H1 (cell line): ENCODE measurements around the gene ITGB8. TPM values are rescaled to one million over a fixed set of nuclear protein-coding genes. Genes with fewer than 3 reads are reported as not detected.

ENCODE experiments used
- CTCF ChIA-PET: fragments of 300-600 bp; sonication (Branson Sonifier 250); formaldehyde crosslinking; loops from one replicate; lab custom pipeline; 2021; ENCODE audit not compliant: partially characterized antibody; lab: Charles Lee
- POLR2A ChIA-PET: fragments of 300-600 bp; sonication (Branson Sonifier 250); formaldehyde crosslinking; loops from one replicate; lab custom pipeline; 2021; ENCODE audit warnings: inconsistent platforms; ENCODE audit not compliant: partially characterized antibody; lab: Charles Lee
- DNase-seq, 2 experiments: peaks; one replicate each; pipeline versions ENCODE4 v3.0.0 to v3.0.0-alpha.2; 2010 to 2022; ENCODE audit warnings: low spot score in 2 of 2, low read depth in 1 of 2, mixed read lengths in 1 of 2
- FAIRE-seq: peaks from 2 replicates; lab custom pipeline; 2011; peaks lifted over from hg19 to GRCh38; lab: Jason Lieb, UNC
- H2AFZ ChIP-seq: 2 replicates; pipeline ENCODE4 v1.8.1; 2012; ENCODE audit warnings: low read length, inconsistent platforms
- H2AK5ac ChIP-seq: 2 replicates; pipeline ENCODE4 v1.6.1; 2013; ENCODE audit warnings: low read depth, low read length
- H2BK120ac ChIP-seq: replicated peaks from 2 replicates; pipeline ENCODE3; 2013; ENCODE audit warnings: low read depth, low read length, inconsistent platforms
- H2BK12ac ChIP-seq: 2 replicates; pipeline ENCODE4 v1.6.1; 2013; ENCODE audit warnings: low read depth, low read length
- H2BK15ac ChIP-seq: 2 replicates; pipeline ENCODE4 v1.6.1; 2013; ENCODE audit warnings: low read length
- H2BK20ac ChIP-seq: 2 replicates; pipeline ENCODE4 v1.6.1; 2013; ENCODE audit warnings: low read length
- H2BK5ac ChIP-seq: 2 replicates; pipeline ENCODE4 v1.6.1; 2013; ENCODE audit warnings: low read depth, low read length
- H3K14ac ChIP-seq: 2 replicates; pipeline ENCODE4 v1.6.1; 2013; ENCODE audit warnings: inconsistent platforms; ENCODE audit not compliant: insufficient read length
- H3K18ac ChIP-seq: 2 replicates; pipeline ENCODE4 v1.6.1; 2013; ENCODE audit warnings: low read length; ENCODE audit errors: extremely low read depth
- H3K23ac ChIP-seq: 2 replicates; pipeline ENCODE4 v1.6.1; 2013; ENCODE audit warnings: inconsistent platforms; ENCODE audit not compliant: insufficient read length
- H3K23me2 ChIP-seq: 2 replicates; pipeline ENCODE4 v1.6.1; 2013; ENCODE audit warnings: low read depth, low read length
- H3K27ac ChIP-seq: 2 replicates; pipeline ENCODE4 v1.6.1; 2011; ENCODE audit warnings: low read depth, low read length, inconsistent platforms
- H3K27me3 ChIP-seq, 4 experiments: replicated peaks in 1 of 4; 1 replicate in 1 of 4; 2 replicates in 3 of 4; pipeline versions ENCODE4 v1.6.1 to v1.8.1; 2011 to 2013; ENCODE audit warnings: low read length in 3 of 4, mild to moderate bottlenecking in 3 of 4, inconsistent platforms in 2 of 4, mixed read lengths in 2 of 4, moderate library complexity in 1 of 4; ENCODE audit not compliant: control insufficient read depth in 3 of 4, insufficient read depth in 3 of 4; ENCODE audit errors: extremely low read depth in 1 of 4
- H3K36me3 ChIP-seq, 4 experiments: 2 replicates each; pipeline versions ENCODE4 v1.6.1 to v1.8.1; 2011 to 2013; ENCODE audit warnings: mild to moderate bottlenecking in 4 of 4, low read length in 3 of 4, moderate library complexity in 2 of 4, control low read depth in 1 of 4, inconsistent platforms in 1 of 4; ENCODE audit not compliant: insufficient read depth in 4 of 4, control insufficient read depth in 2 of 4
- H3K4ac ChIP-seq: replicated peaks from 2 replicates; pipeline ENCODE3; 2013; ENCODE audit warnings: low read length, low read depth, mixed read lengths, inconsistent platforms; ENCODE audit not compliant: insufficient read length
- H3K4me1 ChIP-seq, 4 experiments: replicated peaks in 1 of 4; 1 replicate in 1 of 4; 2 replicates in 3 of 4; pipeline versions ENCODE4 v1.6.1 to v1.8.1; 2011 to 2013; ENCODE audit warnings: low read length in 3 of 4, inconsistent platforms in 2 of 4, mixed read lengths in 1 of 4; ENCODE audit not compliant: insufficient read depth in 4 of 4, control insufficient read depth in 3 of 4
- H3K4me2 ChIP-seq, 2 experiments: 2 replicates each; pipeline versions ENCODE4 v1.6.1 to v1.8.1; 2011 to 2013; ENCODE audit warnings: low read depth in 2 of 2, low read length in 2 of 2, control low read depth in 1 of 2, inconsistent platforms in 1 of 2, mild to moderate bottlenecking in 1 of 2; ENCODE audit not compliant: insufficient read depth in 1 of 2
- H3K4me3 ChIP-seq, 4 experiments: fragments of 200-600, 300-600 bp in 1 of 4; sonication (generic), shearing (Covaris generic), sonication (Bioruptor Twin) in 1 of 4; 2 replicates each; pipeline versions ENCODE4 v1.5.1 to v1.8.1; 2011 to 2016; ENCODE audit warnings: low read length in 4 of 4, low read depth in 3 of 4, control low read depth in 2 of 4, inconsistent platforms in 2 of 4, mild to moderate bottlenecking in 2 of 4, mixed read lengths in 1 of 4, moderate library complexity in 1 of 4; ENCODE audit not compliant: insufficient read depth in 2 of 4; ENCODE audit errors: extremely low read depth in 1 of 4
- H3K56ac ChIP-seq: replicated peaks from 2 replicates; pipeline ENCODE3; 2013; ENCODE audit warnings: low read depth, mild to moderate bottlenecking, mixed read lengths, low read length, inconsistent platforms; ENCODE audit not compliant: insufficient read length
- H3K79me1 ChIP-seq: 2 replicates; pipeline ENCODE4 v1.6.1; 2013; ENCODE audit warnings: low read depth, low read length, control low read depth
- H3K79me2 ChIP-seq, 2 experiments: 2 replicates each; pipeline versions ENCODE4 v1.6.1 to v1.8.1; 2012 to 2013; ENCODE audit warnings: low read length in 2 of 2, mild to moderate bottlenecking in 2 of 2, inconsistent platforms in 1 of 2; ENCODE audit not compliant: insufficient read depth in 2 of 2, control insufficient read depth in 1 of 2
- H3K9ac ChIP-seq, 4 experiments: replicated peaks in 1 of 4; 1 replicate in 1 of 4; 2 replicates in 3 of 4; pipeline versions ENCODE4 v1.6.1 to v1.8.1; 2011 to 2013; ENCODE audit warnings: low read depth in 3 of 4, low read length in 3 of 4, control low read depth in 2 of 4, mild to moderate bottlenecking in 2 of 4, moderate library complexity in 2 of 4, inconsistent platforms in 1 of 4; ENCODE audit errors: extremely low read depth in 1 of 4
- H3K9me3 ChIP-seq, 2 experiments: 2 replicates each; pipeline versions ENCODE4 v1.6.1 to v1.8.1; 2012 to 2013; ENCODE audit warnings: mild to moderate bottlenecking in 2 of 2, moderate library complexity in 2 of 2, control low read depth in 1 of 2, inconsistent platforms in 1 of 2, low read depth in 1 of 2, low read length in 1 of 2, mixed read lengths in 1 of 2; ENCODE audit not compliant: insufficient read depth in 2 of 2
- H4K20me1 ChIP-seq, 2 experiments: replicated peaks in 1 of 2; 2 replicates each; pipeline versions ENCODE3 to v1.8.1; 2011 to 2013; ENCODE audit warnings: inconsistent platforms in 2 of 2, low read length in 2 of 2, mild to moderate bottlenecking in 1 of 2; ENCODE audit not compliant: insufficient read depth in 2 of 2, control insufficient read depth in 1 of 2
- H4K5ac ChIP-seq: 2 replicates; pipeline ENCODE4 v1.6.1; 2013; ENCODE audit warnings: low read length, low read depth, mixed read lengths, inconsistent platforms; ENCODE audit not compliant: insufficient read length
- H4K8ac ChIP-seq: 2 replicates; pipeline ENCODE4 v1.8.0; 2013; ENCODE audit warnings: mild to moderate bottlenecking, moderate library complexity, low read length, inconsistent platforms; ENCODE audit not compliant: insufficient read depth; ENCODE audit errors: extremely low read depth
- H4K91ac ChIP-seq: replicated peaks from 2 replicates; pipeline ENCODE3; 2013; ENCODE audit warnings: low read length, mixed read lengths, inconsistent platforms; ENCODE audit not compliant: insufficient read length
- JUND ChIP-seq: IDR thresholded peaks from 2 replicates; pipeline ENCODE4 v1.6.1; 2011; ENCODE audit warnings: mild to moderate bottlenecking, improper control_type of control experiment, low read length
- POLR2AphosphoS5 ChIP-seq: IDR thresholded peaks from 2 replicates; pipeline ENCODE4 v1.6.1; 2011; ENCODE audit warnings: low read depth, low read length
- YY1 ChIP-seq: IDR thresholded peaks from 2 replicates; pipeline ENCODE4 v1.6.1; 2011; ENCODE audit warnings: low read depth, mild to moderate bottlenecking, low read length
- WGBS, 2 experiments: shearing (Covaris generic) in 1 of 2; methylation state at CpG; one replicate each; pipeline versions ENCODE4 v1.1.6 to v1.1.7; 2013 to 2015; ENCODE audit warnings: low lambda C conversion rate in 2 of 2, mixed read lengths in 2 of 2, inconsistent platforms in 1 of 2, low coverage in 1 of 2, missing lambda C conversion rate in 1 of 2; ENCODE audit not compliant: insufficient replicate concordance in 2 of 2, insufficient coverage in 1 of 2, insufficient read length in 1 of 2; ENCODE audit errors: extremely low coverage in 1 of 2, missing lambda C conversion rate in 1 of 2; 5-methylcytosine and 5-hydroxymethylcytosine counted together
- polyA plus RNA-seq, 7 experiments: library from polyadenylated mRNA; depleted of rRNA in 3 of 7; stranded (reverse) in 5 of 7; unstranded in 2 of 7; fragments of >200 nt in 5 of 7; fragments of 200-250 nt in 2 of 7; gene quantifications; 1 replicate in 5 of 7; 2 replicates in 1 of 7; 4 replicates in 1 of 7; pipeline versions ENCODE4 v1.2.1 to v1.2.3, GENCODE V29; 2011 to 2013; ENCODE audit warnings: missing spikeins in 2 of 7, mixed read lengths in 2 of 7
- total RNA-seq: library from RNA; stranded (reverse); fragmentation: NEBNext Ultra II Directional; extraction: Animal tissue kit (Norgen Biotek cat#: 25700); gene quantifications from 2 replicates; pipeline ENCODE4 v1.2.1, GENCODE V29; 2021

ITGB8 gene
- total and polyA plus RNA-seq, 2 of the 8 experiments (the other 6 are each of a cell fraction or from before 2014, with no cell fraction given) = 1.2 to 3.6 TPM

DNA sequence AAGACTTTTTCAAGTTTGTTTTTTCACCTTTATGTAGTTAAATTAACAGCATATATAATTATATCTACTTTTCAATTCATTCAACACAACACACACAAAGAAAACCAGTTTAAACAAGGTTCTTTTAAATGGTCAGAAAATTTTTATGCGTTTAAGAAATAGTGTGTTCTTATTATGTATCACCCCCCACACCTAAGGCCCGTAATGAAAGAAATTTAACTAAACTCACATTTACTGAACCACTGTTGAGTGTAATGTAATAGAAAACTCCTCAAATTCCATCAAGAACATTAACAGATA lies 19.0 kb upstream of the ITGB8 start:
- H2AFZ ChIP-seq = no peak overlapping the region
- H3K9me3 ChIP-seq = no peaks in the 10 kb centered on the region
- TF ChIP-seq YY1 (no peak), JUND (no peak), POLR2AphosphoS5 (no peak)
- H2BK15ac ChIP-seq = no peak overlapping the region
- no peaks in the 10 kb centered on the region for H3K27me3 ChIP-seq
- DNase-seq = no peak
- no peak overlapping the region for H3K4ac ChIP-seq
- H3K23ac ChIP-seq = no peak overlapping the region
- H3K14ac ChIP-seq = no peak overlapping the region
- H3K4me3 ChIP-seq = no peak overlapping the region
- POLR2A ChIA-PET = interaction anchor here (2.5 kb wide), 1 partner anchor 19 kb away, joined by 10 read pairs; the partner anchor contains the start of gene ITGB8
- no peak overlapping the region for H3K4me2 ChIP-seq
- H4K20me1 ChIP-seq = no peaks in the 10 kb centered on the region
- H2BK120ac ChIP-seq = no peak overlapping the region
- no peaks in the 10 kb centered on the region for H3K36me3 ChIP-seq
- H2BK12ac ChIP-seq = no peak overlapping the region
- H2BK5ac ChIP-seq = no peak overlapping the region
- H3K4me1 ChIP-seq = peaks cover 2 to 5% (median 3%) of the 10 kb centered on the region in 4 experiments; a peak in 5 of 7 replicates
- H3K79me2 ChIP-seq = no peaks in the 10 kb centered on the region
- H2AK5ac ChIP-seq = no peak overlapping the region
- no peak overlapping the region for H4K91ac ChIP-seq
- H3K56ac ChIP-seq = no peak overlapping the region
- no peak overlapping the region for H4K8ac ChIP-seq
- H3K27ac ChIP-seq = no peak overlapping the region
- FAIRE-seq = no peak
- no peak overlapping the region for H3K9ac ChIP-seq
- H4K5ac ChIP-seq = no peak overlapping the region
- no peak overlapping the region for H3K18ac ChIP-seq
- H3K79me1 ChIP-seq = no peaks in the 10 kb centered on the region
- no peaks in the 10 kb centered on the region for H3K23me2 ChIP-seq
- CTCF ChIA-PET = interaction anchor here (0.7 to 2.7 kb wide), 17 partner anchors 8 to 598 kb away, joined by 3 to 13 read pairs (median 6); partner anchors contain the start of genes ITGB8 and MACC1
- 80% methylated on average over 2 of the region's 2 CpGs; no CpG with 5 or more reads in 1 of the 2 experiments for WGBS, 2 experiments
- no peak overlapping the region for H2BK20ac ChIP-seq
